ENCODE results near the gene RAMACL. TPM values are rescaled to one million over a fixed set of nuclear protein-coding genes. Genes with fewer than 3 reads are reported as not detected.

Gene RAMACL
- total RNA-seq, 2 donors from 2014 or later: 1.7 to 2.7 TPM

DNA sequence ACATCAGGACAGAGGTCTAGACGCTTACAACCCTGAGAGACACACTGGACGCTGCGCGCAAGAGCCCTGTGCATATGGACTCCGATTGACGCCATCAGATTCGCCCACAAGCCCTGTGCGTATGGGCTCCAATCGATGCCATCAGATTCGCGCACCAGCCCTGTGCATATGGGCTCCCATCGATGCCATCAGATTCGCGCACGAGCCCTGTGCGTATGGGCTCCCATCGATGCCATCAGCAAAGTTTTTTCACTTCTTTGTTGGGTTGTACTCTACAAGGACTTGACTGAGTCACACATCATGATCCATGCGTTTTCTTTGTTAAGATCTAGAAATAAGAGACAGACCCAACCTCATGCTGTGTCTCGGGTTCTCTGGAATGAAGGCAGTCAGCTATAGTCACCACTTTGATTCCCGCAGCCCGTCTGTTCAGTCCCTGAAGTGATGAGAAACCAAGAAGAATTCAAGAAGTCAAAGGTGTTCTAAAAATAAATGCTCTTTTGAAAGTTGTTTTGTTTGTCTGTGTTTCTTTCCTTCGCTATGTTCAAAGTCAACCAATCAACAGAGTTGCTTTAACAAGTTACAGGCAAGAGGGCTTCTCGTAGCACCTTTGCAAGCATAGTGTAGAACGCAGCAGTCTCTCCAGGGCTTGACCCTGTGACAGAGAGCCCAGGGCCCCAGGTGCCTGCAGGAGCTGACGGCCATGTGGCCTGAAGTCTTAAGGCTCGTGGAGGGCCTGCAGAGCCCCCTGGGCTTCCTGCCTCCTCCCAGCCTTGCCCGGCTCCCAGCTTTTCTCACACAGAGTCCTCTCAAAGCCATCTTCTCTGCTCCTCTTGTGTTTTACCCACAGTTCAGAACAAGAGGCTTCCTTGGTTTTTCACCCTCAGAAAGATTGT is 32.6 kb upstream of the RAMACL start:
- intact Hi-C loops (cut with DNase I): loop anchor here in 1 of 2 donors (10.0 kb wide), 1 partner anchor 914 kb away; no protein-coding TSS in a partner anchor
- DNase-seq (ENCODE audit: low spot score): no peak

- no peak for DNase-seq (ENCODE audit: low spot score)
- intact Hi-C loops (cut with DNase I): loop anchor here in 1 of 2 donors (10.0 kb wide), 1 partner anchor 913 kb away; no protein-coding TSS in a partner anchor
Measured at GRCh38 chr6:166618251-166618650, 31.8 kb upstream of the RAMACL start.

DNA sequence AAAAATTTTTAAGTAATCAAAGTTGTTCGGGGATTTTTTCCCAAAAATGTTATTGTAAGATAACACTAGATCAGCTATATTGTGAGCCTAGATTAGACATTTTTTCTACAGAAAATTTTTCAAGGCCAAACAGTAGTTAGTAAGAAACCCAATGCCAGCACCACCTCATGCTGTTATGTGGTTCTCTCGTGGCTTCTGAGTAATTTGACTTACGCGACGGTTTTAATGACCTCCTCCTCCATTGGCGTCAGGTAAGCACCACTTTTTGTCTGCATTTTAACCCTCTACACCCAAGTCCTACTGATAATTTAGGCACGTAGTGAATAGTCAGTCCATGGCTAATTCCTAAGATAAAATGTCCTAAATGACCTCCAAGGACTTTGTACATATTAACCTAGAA is 30.9 kb upstream of the RAMACL start:
- intact Hi-C loops (cut with DNase I): loop anchor here in 1 of 2 donors (10.0 kb wide), 1 partner anchor 913 kb away; no protein-coding TSS in a partner anchor
- no peak for DNase-seq (ENCODE audit: low spot score)

DNA sequence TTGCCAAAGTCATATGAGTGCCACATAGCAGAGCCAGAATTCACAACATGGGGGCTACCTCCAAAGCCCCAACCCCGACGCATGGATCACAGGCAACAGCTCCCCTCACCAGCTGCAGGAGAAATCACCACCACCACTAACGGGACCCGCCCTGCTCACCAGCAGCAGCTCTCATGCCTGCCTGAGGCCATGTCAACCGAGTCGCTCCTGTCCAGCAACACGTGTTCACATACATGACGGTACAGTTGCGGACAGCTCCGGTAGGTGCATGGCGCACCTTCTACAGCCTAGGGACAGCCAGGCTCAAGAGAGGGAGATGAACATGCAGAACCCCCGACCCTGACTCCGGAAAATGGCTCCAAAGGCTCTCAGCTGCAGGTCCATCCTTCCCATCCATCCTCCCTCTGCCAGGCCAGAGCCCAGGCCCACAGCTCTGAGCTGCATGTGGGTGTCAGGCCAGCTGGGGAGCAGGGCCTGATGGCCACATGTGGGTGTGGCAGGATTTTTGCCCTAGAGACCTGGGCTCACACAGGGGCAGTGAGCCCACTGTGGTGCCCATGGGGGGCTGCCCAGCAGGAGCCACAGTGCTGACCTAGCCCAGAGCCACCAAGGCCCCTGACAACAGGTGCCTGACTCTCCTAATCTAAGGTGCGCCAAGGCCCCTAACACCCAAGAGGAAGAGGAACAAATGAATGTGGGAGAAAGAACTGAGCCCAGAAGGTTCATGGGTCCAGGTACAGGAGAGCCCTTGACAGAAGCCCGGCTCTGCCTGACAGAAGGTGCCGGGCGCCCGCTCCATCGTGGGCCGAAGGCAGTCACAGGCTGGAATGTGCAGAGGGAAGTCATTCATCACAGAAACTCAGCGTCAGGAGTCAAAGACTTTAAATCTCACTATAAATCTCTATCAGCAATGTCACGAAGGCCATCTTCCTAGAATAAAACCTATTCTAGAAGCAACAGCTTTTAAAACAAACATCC is 30.1 kb upstream of the RAMACL start:
- intact Hi-C loops (cut with DNase I): loop anchor here in 1 of 2 donors (10.0 kb wide), 1 partner anchor 912 kb away; no protein-coding TSS in a partner anchor

GRCh38 chr6:166615059-166615770 is 28.7 kb upstream of the RAMACL start:
- intact Hi-C loops (cut with DNase I): loop anchor here in 1 of 2 donors (10.0 kb wide), 1 partner anchor 910 kb away; no protein-coding TSS in a partner anchor
- no peak for DNase-seq (ENCODE audit: low spot score)

More for the DNA sequence above, 30.1 kb upstream of the RAMACL start:
- no peak for DNase-seq (ENCODE audit: low spot score)

DNA sequence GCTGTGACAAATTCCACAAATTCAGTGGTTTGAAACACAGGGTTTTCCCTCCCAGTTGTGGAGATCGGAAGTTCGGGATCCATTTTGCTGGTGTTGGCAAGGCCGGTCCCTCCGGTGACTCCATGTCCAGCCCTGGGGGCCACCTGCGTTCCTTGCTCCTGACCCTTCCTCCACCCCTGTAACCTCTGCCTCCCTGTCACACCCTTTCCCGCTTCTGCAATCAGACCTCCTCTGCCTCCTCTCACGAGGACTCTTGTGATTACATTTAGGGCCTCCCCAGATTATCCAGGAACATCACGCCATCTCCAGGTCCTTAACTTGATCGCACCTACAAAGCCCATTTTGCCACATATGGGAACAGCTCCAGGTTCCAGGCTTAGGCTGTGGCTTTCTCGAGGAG is 28.1 kb upstream of the RAMACL start:
- DNase-seq (ENCODE audit: low spot score): no peak
- intact Hi-C loops (cut with DNase I): loop anchor here in 1 of 2 donors (10.0 kb wide), 1 partner anchor 910 kb away; no protein-coding TSS in a partner anchor

- intact Hi-C loops (cut with DNase I): loop anchor here in 1 of 2 donors (10.0 kb wide), 1 partner anchor 909 kb away; no protein-coding TSS in a partner anchor
- no peak for DNase-seq (ENCODE audit: low spot score)
Measured at GRCh38 chr6:166614171-166614583, 27.7 kb upstream of the RAMACL start.

DNA sequence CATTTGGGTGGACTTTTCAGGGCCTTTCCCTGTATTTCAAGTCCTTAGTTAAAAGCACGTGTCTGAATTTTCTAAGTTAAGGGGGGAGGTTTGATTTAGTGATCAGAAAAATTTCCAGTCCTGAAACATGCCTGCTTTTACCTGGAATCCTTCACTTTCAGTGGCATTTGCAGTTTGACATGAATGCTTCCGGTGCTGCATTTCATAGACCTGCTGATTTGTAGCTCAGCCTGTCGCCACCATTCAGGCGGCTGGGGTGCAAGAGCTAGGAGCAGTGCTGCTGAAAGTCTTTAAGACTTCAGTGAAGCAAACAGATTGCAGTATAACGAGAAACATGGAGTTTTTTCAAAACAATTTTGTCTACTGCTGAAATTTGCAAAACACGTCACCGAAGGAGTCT is 26.5 kb upstream of the RAMACL start:
- intact Hi-C loops (cut with DNase I): loop anchor here in 1 of 2 donors (10.0 kb wide), 1 partner anchor 908 kb away; no protein-coding TSS in a partner anchor
- DNase-seq (ENCODE audit: low spot score): no peak

GRCh38 chr6:166612471-166612881 is 26.0 kb upstream of the RAMACL start:
- intact Hi-C loops (cut with DNase I): loop anchor here in 1 of 2 donors (10.0 kb wide), 1 partner anchor 908 kb away; no protein-coding TSS in a partner anchor
- DNase-seq (ENCODE audit: low spot score): no peak

DNA sequence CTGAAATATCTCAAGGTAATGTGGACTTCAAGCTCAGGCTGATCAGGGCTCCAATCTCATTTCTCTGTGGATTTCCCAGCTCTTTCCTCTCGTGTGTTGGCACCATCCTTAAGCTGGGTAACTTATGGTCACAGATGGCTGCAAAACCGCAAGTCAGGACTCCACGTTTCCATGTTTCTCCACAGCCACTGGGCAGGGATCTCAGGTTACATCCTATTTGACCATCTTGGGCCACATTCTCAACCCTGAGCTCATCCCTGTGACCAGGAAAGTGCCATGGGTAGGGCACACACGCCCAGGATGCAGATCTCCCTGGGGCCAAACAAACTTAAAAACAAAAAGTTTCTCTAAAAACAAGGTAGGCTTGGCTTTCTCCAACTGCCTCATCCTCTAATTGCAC is 25.2 kb upstream of the RAMACL start:
- intact Hi-C loops (cut with DNase I): loop anchor here in 1 of 2 donors (10.0 kb wide), 1 partner anchor 907 kb away; no protein-coding TSS in a partner anchor
- no peak for DNase-seq (ENCODE audit: low spot score)

DNA sequence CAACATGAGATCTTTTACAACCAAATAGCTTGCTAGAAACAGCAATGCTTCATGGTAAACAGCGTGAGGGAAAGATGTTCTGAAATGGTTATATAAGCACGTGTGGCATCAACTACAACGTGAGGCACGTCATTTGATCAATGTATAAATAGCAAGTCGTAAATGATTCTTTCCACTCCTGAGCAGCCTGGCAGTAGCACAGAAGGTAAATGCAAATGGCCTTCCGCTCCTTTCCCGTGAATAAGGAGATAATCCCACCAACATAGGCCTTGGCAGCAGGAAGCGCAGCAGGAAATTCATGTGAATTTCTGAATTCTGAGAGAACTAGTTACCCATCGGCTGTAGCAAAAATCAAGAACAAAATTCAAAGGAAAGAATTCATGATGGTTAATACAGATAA is 23.6 kb upstream of the RAMACL start:
- intact Hi-C loops (cut with DNase I): loop anchor here in 1 of 2 donors (10.0 kb wide), 1 partner anchor 905 kb away; no protein-coding TSS in a partner anchor
- DNase-seq (ENCODE audit: low spot score): no peak

- intact Hi-C loops (cut with DNase I): no loop called here
- no peak for DNase-seq (ENCODE audit: low spot score)
Measured at GRCh38 chr6:166608774-166609173, 22.3 kb upstream of the RAMACL start.

DNA sequence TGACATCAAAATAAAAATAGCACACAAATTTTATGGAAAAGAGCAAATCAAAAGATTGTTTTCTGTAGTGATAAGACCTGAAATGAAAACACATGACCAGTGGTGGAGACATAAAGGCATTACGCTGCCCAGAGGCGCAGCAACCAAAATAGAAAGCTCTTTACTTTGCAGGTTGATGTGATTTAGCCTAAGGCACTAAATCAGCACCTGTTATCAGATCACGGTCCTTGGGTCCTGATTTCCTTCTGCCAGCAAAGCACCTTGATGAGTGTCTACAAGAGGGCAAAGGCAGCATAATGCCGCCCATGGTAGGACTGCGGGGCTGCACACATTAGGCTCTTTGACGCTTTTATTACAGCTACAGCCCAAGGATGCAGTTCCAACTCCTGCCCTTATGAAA is 19.3 kb upstream of the RAMACL start:
- no peak for DNase-seq (ENCODE audit: low spot score)
- intact Hi-C loops (cut with DNase I): no loop called here

- DNase-seq (ENCODE audit: low spot score): no peak
- intact Hi-C loops (cut with DNase I): no loop called here
Measured at GRCh38 chr6:166604911-166605310, 18.4 kb upstream of the RAMACL start.

- intact Hi-C loops (cut with DNase I): no loop called here
- no peak for DNase-seq (ENCODE audit: low spot score)
Measured at GRCh38 chr6:166604328-166604727, 17.9 kb upstream of the RAMACL start.

DNA sequence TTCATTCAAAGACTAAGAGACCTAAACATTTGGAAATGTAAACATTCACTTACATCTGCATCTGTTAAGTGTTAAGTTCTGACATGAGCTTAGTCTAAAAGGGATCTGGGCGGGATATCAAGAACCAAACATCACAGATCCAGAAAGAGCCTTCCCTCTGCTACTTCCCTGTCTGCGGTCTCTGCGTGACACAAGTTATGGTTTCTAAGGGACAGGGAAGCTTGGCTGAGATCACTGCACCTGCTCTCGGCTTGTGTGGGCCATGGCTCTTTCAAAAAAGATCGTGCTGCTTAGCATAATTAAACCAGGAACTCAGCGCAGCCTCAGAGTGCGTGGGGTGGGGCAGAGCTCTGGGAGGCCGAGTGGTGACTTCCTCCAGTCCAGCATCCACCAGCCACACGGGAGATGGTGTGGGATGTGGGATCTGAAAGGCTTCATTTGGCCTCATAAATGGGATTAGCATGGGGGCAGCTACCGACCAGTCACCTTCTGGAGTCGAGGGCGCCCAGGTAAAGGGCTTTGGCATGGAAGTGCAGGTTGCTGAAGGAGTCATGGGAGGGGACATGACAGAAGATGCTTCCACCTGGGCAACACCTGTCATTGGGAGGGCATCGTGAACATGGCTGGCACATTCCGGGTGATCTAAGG is 16.7 kb upstream of the RAMACL start:
- intact Hi-C loops (cut with DNase I): no loop called here
- DNase-seq (ENCODE audit: low spot score): no peak

DNA sequence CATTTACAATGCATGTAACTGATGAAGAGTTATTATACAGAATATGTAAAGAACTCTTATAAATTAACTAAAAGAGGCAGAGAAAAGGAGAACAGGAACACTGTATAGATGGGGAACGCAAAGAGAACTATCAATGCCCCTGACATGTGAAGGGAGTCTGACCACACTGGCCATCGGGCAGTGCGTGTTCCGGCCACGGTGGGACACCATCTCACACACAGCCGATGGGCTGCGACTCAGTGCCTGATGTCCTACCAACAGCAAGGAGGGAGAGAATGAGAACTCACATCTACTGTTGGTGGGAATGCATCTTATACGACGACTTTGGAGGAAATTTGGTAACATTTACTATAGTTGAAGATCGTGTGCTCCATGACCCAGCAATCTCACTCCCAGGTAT is 15.5 kb upstream of the RAMACL start:
- intact Hi-C loops (cut with DNase I): no loop called here

DNA sequence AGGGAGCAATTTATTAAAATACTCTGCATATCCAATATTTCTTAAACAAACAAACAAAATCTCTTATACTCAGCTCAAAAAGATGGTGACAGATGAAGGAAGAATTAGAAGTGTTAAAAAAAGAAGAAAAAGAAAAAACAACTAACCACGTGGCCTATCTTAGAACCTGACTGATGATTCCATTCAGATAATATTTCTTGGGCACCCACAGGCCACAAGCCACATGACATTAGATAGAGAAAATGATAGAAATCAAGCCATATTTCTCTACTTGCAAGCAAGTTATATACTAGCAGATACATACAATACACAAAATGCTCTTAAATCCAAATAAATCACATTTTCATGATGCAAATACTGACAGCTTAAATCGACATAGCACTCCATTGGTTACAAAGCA is 14.5 kb upstream of the RAMACL start:
- intact Hi-C loops (cut with DNase I): no loop called here
- no peak for DNase-seq (ENCODE audit: low spot score)

More for the DNA sequence above, 15.5 kb upstream of the RAMACL start:
- DNase-seq (ENCODE audit: low spot score): no peak

All from posterior vena cava (tissue), 2 donors.